NCI-H1092 treated with DMSO at 0.1 percent for 48 hours (cell line): ENCODE results near the gene TPCN1.
"Not testable (repeated sequence)": the region's sequence is repeated elsewhere in the genome, so short reads cannot be mapped to it uniquely, and the experiment has no call there.

Experiments
- DNase-seq: peaks from one replicate; lab custom pipeline; 2025; lab: John Stamatoyannopoulos, UW

The TPCN1 gene

DNA sequence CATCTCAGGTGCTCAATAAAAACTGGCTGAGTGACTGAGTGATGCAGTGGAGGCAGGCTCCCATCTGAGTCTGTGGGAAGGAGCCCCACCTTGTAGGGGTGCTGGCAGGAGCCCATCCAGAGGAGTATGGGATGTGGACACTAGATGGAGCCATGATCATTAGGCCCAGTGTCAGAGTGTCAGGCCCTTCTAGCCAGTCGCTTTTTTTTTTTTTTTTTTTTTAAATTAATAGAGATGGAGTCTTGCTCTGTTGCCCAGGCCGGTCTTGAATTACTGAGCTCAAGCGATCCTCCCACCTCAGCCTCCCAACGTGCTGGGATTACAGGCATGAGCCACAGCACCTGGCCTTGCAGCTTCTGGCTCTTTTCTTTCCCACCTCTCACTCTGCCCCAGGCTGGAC lies 24.3 kb upstream of the TPCN1 start:
- DNase-seq: peak; percentile 75

GRCh38 chr12:113197518-113198077 lies 23.7 kb upstream of the TPCN1 start:
- no peak for DNase-seq

DNA sequence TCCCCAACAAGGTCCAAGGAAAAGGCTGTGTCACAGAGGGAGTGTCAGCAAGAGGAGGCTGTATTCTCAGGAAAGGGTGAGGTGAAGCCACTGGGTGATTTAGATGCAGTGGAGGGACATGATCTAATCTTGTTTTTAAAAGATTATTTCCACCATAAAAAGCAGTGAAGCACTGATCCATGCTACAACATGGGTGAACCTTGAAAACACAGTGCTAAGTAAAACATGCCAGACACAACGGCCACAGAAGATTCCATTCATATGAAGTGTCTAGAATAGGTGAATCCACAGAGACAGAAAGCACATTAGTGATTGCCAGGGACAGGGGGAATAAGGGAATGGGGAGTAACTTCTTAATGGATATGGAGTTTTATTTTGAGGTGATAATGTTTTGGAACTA lies 23.0 kb upstream of the TPCN1 start:
- no peak for DNase-seq

GRCh38 chr12:113200021-113200797 lies 21.1 kb upstream of the TPCN1 start:
- DNase-seq: no peak

DNA sequence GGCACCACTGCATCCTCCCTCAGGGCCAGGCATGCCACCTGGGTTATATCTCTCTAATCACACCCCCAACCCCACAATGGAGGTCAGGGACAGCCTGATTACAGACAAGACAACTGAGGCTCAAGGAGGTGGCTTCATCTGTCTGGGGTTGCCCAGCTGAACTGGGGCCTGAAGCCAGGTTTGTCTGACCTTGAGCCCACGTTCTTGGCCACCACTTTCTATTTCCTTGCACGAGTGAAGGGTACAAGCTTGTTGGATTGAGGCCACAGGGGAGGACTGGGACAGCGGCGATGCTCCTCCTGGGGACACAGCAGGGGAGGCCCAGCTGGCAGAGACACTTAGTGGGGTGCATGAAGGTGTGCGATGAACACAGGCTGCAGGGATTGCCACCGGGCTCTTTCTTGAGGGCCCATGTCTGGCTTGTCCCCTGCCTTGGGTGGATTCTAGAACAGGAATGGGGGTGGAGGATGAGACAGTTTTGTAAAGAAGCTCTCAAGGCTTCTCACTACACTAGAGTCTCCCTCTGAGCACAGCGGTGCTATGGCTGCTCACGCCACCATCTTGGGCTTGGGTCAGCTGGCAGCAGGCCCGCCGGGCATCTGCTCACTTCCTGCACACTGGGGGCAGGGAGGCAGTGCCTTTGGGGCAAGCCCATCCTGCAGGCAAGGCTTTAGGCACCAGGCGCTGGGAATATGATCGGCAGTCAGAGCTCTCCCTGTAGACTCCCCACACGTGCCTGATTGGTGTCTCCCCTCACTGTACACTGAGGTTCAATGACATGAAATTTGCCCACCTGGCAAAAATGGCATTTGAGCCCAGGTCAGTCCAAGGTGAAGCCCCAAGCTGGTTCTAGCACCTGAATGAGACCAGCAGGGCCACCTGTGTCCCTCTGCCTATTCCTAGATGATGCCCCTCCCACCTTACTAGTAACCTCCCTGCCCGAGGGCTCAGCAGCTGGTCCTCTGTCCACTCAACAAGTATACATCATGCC lies 19.8 kb upstream of the TPCN1 start:
- no peak for DNase-seq

- DNase-seq: no peak
Observed at GRCh38 chr12:113202300-113203075, 18.8 kb upstream of the TPCN1 start.

DNA sequence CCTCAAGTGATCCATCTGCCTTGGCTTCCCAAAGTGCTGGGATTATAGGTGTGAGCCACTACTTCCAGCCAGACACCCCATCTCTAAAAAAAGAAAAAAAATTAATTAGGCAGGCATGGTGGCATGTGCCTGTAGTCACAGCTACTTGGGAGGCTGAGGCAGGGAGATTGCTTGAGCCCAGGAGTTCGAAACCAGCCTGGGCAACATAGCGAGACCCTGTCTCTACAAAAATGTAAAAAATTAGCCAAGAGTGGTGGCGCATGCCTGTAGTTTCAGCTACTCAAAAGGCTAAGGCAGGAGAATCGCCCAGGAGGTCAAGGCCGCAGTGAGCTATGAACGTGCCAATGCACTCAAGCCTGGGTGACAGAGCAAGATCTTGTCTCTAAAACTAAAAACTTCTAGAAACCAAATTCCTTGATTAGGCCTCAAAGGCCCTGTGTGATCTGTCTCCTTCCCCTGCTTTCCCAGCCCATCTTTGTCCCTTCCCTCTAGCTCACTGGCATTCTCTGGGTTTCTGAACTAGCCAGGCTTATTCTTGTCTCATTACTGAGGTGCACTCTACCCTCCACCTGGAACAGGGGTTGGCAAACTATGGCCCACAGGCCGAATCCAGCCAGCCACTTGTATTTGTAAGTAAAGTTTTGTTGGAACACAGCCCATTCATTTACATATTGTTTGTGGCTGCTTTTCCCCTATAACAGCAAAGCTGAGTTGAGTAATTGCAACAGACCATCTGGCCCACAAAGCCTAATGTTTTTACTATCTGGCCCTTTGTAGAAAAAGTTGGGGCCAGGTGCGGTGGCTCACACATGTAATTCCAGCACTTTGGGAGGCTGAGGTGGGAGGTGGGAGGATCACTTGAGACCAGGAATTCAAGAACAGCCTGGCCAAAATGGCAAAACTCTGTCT lies 17.2 kb upstream of the TPCN1 start:
- no peak for DNase-seq

GRCh38 chr12:113204804-113205203 lies 16.5 kb upstream of the TPCN1 start:
- no peak for DNase-seq

DNA sequence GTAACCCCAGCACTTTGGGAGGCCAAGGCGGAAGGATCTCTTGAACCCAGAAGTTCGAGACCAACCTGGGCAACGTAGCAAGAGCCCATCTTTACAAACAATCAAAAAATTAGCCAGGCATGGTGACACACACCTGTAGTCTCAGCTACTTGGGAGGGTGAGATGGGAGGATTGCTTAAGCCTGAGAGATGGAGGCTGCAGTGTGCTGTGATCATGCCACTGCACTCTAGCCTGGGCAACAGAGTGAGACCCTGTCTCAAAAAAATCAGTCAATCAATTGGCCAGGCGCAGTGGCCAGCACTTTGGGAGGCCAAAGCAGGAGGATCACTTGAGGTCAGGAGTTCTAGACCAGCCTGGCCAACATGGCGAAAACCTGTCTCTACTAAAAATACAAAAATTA lies 14.5 kb upstream of the TPCN1 start:
- DNase-seq: not testable (repeated sequence)

DNA sequence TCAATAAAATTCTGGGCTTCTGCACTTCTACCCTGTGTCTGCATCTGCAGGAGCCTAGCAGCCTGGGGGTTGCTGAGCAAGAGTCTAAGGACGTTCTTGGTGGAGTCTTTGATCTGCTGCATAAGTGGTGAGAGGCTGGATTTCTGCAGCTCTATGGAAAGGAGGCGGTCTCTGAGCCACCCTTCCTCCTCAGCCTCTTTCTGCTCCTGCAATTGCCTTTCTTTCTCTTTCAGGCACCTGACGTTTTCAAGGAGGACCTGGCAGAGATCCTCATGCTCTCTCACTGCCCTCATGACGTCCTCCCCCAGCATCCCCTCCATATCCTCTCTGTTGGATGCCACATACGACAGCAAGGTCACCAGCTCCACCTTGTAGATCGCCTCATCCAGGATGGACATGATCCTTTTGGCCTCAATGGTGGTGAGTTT lies 13.6 kb upstream of the TPCN1 start:
- no peak for DNase-seq

- no peak for DNase-seq
Observed at GRCh38 chr12:113208041-113208934, 13.0 kb upstream of the TPCN1 start.

GRCh38 chr12:113211160-113211559 lies 10.1 kb upstream of the TPCN1 start:
- no peak for DNase-seq

DNA sequence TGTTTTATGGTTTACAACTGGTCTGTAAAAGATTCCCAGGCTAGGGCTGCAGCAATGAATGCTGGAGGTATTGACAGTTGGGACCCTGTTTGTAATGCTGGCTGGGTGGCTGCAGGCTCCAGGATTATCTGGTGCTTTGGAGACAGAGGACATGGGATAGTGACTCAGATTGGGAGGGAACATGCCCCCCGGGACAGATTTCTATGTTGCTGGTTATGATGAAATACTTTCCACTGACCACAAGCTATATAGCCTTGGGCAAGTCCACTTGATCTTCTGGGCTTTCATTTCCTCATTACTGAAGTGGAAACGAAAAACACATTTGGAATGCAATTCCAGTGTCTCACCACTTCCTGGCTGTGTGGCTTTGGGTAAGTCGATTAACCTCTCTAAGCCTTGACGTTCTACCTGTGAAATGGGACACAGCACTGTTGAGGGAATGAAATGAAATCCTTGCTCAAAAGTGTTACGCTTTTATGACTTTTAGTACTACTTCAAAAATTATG lies 6.3 kb upstream of the TPCN1 start:
- no peak for DNase-seq

DNA sequence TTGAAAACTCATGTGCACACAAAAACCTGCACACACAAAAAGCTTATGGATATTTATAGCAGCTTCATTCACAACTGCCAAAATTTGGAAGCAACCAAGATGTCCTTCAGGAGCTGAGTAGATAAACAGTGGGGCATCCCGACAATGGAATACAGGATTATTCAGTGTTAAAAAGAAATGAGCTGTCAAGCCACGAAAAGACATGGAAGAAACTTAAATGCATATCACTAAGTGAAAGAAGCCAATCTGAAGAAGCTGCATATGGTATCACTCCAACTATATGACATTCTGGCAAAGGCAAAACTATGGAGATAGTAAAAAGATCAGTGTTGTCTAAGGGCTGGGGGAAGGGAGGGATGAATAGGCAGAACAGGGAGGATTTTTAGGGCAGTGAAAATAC lies 5.2 kb upstream of the TPCN1 start:
- no peak for DNase-seq

DNA sequence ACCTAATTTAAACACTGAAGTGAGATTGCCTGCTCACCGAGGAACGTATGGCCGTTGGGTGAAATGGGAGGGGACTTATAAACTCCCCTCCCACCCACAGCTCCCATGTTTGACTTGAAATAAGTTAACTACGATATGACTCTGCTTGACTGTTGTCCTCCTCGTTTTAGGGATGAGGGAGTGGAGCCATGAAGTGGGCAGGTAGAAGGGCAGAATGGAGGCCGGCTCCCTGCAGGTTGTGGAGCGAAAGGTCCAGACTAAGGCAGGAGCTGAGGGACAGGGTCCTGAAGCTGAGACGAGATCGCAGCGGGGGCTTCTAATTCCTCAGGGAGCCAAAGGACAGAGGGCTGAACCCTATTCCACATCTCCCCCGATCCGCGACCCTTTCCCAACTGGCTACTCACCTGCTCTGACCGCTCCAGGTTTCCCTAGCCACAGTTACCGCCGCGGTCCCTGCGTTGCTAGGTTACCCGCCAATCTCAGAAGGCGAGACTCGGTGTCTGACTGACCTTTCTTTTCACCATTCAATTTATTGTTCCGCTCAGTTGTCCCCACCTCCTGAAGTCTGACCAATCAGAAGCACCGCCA lies 577 bp upstream of the TPCN1 start:
- DNase-seq: no peak

DNA sequence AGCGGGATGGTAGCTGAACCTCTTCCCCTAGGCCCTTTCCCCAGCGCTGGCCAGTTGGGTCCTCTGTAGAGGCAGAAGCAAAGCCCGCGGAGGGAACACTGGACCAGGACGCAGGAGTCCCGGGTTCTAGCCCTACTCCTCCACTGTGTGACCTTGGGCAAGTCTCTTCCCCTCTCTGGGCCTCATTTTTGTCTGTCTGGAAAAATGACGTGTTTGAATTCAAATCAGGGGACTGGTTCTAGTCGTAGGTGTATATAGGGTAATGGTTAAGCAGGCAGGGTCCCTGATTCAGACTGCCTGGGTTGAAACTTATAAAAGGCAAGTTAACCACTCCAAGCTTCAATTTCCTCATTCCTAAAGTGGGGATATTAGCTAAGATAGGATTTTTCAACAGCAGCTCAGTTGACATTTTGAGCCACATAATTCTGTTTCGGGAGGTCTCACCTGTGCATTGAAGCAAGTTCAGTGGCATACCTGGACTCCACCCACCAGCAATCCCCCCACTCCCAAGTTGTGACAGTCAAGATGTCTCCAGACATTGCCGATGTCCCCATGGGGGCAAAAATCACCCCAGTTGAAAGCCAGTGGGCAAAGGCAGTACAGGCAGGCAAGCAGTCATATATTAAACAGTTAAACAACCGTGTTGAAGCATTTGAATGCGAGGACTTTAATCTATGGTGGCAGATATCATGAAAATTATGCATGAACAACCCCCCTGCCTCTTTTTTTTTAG lies 899 bp downstream of the TPCN1 start:
- peak; percentile 33 for DNase-seq

- DNase-seq: peak; percentile 78
Observed at GRCh38 chr12:113222730-113223531, 1.7 kb downstream of the TPCN1 start.

DNA sequence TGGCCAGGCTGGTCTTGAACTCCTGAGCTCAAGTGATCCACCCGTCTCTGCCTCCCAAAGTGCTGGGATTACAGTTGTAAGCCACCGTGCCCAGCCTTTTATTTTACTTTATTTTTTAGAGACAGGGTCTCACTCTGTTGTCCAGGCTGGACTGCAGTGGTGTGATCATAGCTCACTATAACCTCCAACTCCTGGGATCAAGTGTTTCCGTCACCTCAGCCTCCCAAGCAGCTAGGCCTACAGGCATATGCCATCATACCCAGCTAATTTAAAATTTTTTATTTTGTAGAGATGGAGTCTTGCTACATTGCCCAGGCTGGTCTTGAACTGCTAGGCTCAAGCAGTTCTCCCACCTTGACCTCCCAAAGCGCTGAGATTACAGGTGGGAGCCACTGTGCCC lies 3.7 kb downstream of the TPCN1 start:
- no peak for DNase-seq
